Transverse colon (tissue), 4 donors: ENCODE data around the gene GNG12.

ENCODE experiments used
- CTCF ChIP-seq, 5 experiments: fragments of 200-600 bp in 3 of 5; fragments of 450-650 bp in 2 of 5; sonication (generic) in 3 of 5; IDR thresholded peaks; 1 replicate in 2 of 5; 2 replicates in 3 of 5; pipeline ENCODE4 v1.5.1; 2016 to 2017; ENCODE audit warnings: antibody characterized with exemption in 5 of 5, inconsistent platforms in 3 of 5, mild to moderate bottlenecking in 2 of 5, moderate library complexity in 1 of 5
- POLR2A ChIP-seq: fragments of 450-650 bp; IDR thresholded peaks from one replicate; pipeline ENCODE4 v1.6.1; 2016; ENCODE audit warnings: antibody characterized with exemption, mild to moderate bottlenecking, moderate library complexity
- POLR2AphosphoS5 ChIP-seq, 3 donors: sonication (generic); formaldehyde crosslinking; IDR thresholded peaks; one replicate each; pipeline ENCODE4 v1.6.1; 2016; ENCODE audit warnings: antibody characterized with exemption in 3 of 3

- no peak for TF ChIP-seq POLR2AphosphoS5 (IDR thresholded peaks at IDR 0.05)
- no peak for TF ChIP-seq CTCF (IDR thresholded peaks at IDR 0.05)
- no peak for TF ChIP-seq POLR2A
Measured at GRCh38 chr1:67764633-67765032, 68.6 kb downstream of the GNG12 start.
